Thyroid gland (tissue), 4 donors: ENCODE data around the gene TAF9.

Experiments used
- CTCF ChIP-seq, 6 experiments: fragments of 200-600 bp in 3 of 6; fragments of 450-650 bp in 3 of 6; sonication (generic) in 3 of 6; IDR thresholded peaks; one replicate each; pipeline ENCODE4 v1.5.1; 2016 to 2019; ENCODE audit warnings: antibody characterized with exemption in 6 of 6, mild to moderate bottlenecking in 2 of 6, inconsistent platforms in 1 of 6, moderate library complexity in 1 of 6
- POLR2A ChIP-seq, 2 donors: fragments of 450-650 bp; IDR thresholded peaks; one replicate each; pipeline ENCODE4 v1.6.1; 2017; ENCODE audit warnings: antibody characterized with exemption in 2 of 2, mild to moderate bottlenecking in 2 of 2, moderate library complexity in 1 of 2

GRCh38 chr5:69331528-69332445 lies 37.5 kb downstream of the TAF9 start:
- TF ChIP-seq CTCF (IDR thresholded peaks at IDR 0.05) = no peak
- no peak for TF ChIP-seq POLR2A (IDR thresholded peaks at IDR 0.05)
